Measurements from ENCODE around the gene CACNB4. TPM values are rescaled to one million over a fixed set of nuclear protein-coding genes. Genes with fewer than 3 reads are reported as not detected.

The CACNB4 gene
- total and polyA plus RNA-seq, 9 of the 15 experiments (the other 6 are each of a cell fraction or from before 2014, with no cell fraction given) = 0.01 to 0.20 (median 0.04) TPM; not detected in 1

DNA sequence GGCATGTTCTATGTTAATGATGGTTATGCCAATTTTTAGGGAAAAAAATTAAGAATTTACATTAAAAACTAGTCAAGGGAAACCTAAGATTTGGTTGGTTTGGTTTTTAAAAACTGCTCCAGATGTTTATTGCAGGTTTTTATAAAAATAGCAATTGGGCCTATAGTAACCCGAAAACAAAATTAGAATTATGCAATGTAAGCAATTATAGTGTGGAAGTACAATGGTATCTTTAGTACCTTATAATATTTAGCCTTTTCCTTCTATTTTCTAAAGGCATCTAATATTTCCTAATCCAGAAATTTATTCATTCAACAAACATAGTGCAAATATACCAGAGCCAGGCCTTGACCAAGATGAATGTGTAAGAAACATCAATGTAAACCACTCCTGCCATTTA is 27.3 kb downstream of the CACNB4 start:
- in situ Hi-C loops (cut with MboI) (loop anchor here (25.0 kb wide), 1 partner anchor 1441 kb away; no protein-coding TSS in a partner anchor), intact Hi-C loops (cut with micrococcal nuclease) (no loop called here)
- ATAC-seq (no peak), FAIRE-seq (no peak), DNase-seq (ENCODE audit: extremely low read depth in 1 of 4, low spot score in 3 of 4) (no peak)
- ChIA-PET CTCF (ENCODE audit: low intra/inter-chr PET ratio) (no interaction called here), POLR2A (no interaction called here)
- Histone ChIP-seq H3K9me3 (replicated peaks; ENCODE audit: control insufficient read depth, insufficient read depth, low read depth, low read length) (no peaks in the 10 kb centered on the region), H3K4me1 (replicated peaks in 1 of 2; ENCODE audit: control insufficient read depth in 2 of 2, insufficient read depth in 2 of 2, low read length in 2 of 2) (no peaks in the 10 kb centered on the region), H3K9ac (ENCODE audit: insufficient read depth in 1 of 2, low read depth in 2 of 2, low read length in 2 of 2) (no peak overlapping the region), H3K4me3 (no peak overlapping the region), H3K79me2 (ENCODE audit: control insufficient read depth, insufficient read depth, low read length) (no peaks in the 10 kb centered on the region), H2AFZ (ENCODE audit: low read depth, low read length) (no peak overlapping the region), H3K27ac (ENCODE audit: extremely low read depth, low read depth, low read length) (no peak overlapping the region), H3K4me2 (ENCODE audit: insufficient read depth, low read length) (no peak overlapping the region), H3K36me3 (ENCODE audit: control insufficient read depth, insufficient read depth, low read length) (no peaks in the 10 kb centered on the region), H4K20me1 (replicated peaks; ENCODE audit: control insufficient read depth, insufficient read depth, low read length) (no peaks in the 10 kb centered on the region; the same call in 1 of the 2 replicates), H3K27me3 (ENCODE audit: control insufficient read depth in 2 of 2, insufficient read depth in 2 of 2, low read length in 2 of 2) (peaks cover 6 to 17% of the 10 kb centered on the region in 2 experiments; a peak in 3 of 5 replicates), H3K9me1 (ENCODE audit: control insufficient read depth, insufficient read depth, low read length) (no peaks in the 10 kb centered on the region)
- no TSS peak for BruUV-seq (replicated peaks)
- TF ChIP-seq SETDB1 (IDR thresholded peaks at IDR 0.05; ENCODE audit: low read length) (no peak), CEBPZ (IDR thresholded peaks at IDR 0.05; ENCODE audit: borderline replicate concordance, low read depth, low read length) (no peak), ZNF316 (IDR thresholded peaks at IDR 0.05) (peak; percentile 82), MAFK (IDR thresholded peaks at IDR 0.05; ENCODE audit: low read length) (peak; percentile 82), KDM5B (IDR thresholded peaks at IDR 0.05; ENCODE audit: insufficient replicate concordance, low read depth, low read length) (no peak), MAFG (tag; conservative IDR thresholded peaks at IDR 0.05) (peak; percentile 47; the same call in 1 of the 2 replicates), CBFA2T3 (IDR thresholded peaks at IDR 0.05) (no peak), ZNF146 (CRISPR knock-in tag; IDR thresholded peaks at IDR 0.05; ENCODE audit: unreplicated experiment) (no peak), MCM5 (IDR thresholded peaks at IDR 0.05; ENCODE audit: low read depth) (no peak), EP400 (IDR thresholded peaks at IDR 0.05) (no peak), PRDM10 (IDR thresholded peaks at IDR 0.05; ENCODE audit: partially characterized antibody) (no peak), MAFF (IDR thresholded peaks at IDR 0.05; ENCODE audit: low read length) (peak; percentile 80), PCBP1 (IDR thresholded peaks at IDR 0.05; ENCODE audit: low read depth, low read length, poor library complexity, severe bottlenecking) (no peak), C11orf30 (IDR thresholded peaks at IDR 0.05; ENCODE audit: low read depth) (peak; percentile 59)
- TF ChIP-seq, protein P1, sequence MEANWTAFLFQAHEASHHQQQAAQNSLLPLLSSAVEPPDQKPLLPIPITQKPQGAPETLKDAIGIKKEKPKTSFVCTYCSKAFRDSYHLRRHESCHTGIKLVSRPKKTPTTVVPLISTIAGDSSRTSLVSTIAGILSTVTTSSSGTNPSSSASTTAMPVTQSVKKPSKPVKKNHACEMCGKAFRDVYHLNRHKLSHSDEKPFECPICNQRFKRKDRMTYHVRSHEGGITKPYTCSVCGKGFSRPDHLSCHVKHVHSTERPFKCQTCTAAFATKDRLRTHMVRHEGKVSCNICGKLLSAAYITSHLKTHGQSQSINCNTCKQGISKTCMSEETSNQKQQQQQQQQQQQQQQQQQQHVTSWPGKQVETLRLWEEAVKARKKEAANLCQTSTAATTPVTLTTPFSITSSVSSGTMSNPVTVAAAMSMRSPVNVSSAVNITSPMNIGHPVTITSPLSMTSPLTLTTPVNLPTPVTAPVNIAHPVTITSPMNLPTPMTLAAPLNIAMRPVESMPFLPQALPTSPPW (CRISPR knock-in tag; IDR thresholded peaks at IDR 0.05) = no peak
- 0% methylated on average over 1 of the region's 1 CpG for WGBS (ENCODE audit: insufficient coverage, low coverage, missing lambda C conversion rate)

Measured in K562 (cell line).